ENCODE data around the gene SASH1.

GRCh38 chr6:148325316-148326068, 17.1 kb upstream of the SASH1 start:
- TF ChIP-seq SUZ12 (IDR thresholded peaks at IDR 0.05; ENCODE audit: extremely low read depth, insufficient read depth, insufficient read length) (no peak), ZNF274 (IDR thresholded peaks at IDR 0.05; ENCODE audit: low read depth, low read length) (no peak), YY1 (IDR thresholded peaks at IDR 0.05; ENCODE audit: insufficient read depth, insufficient read length) (no peak)
